ENCODE results near the gene MCOLN2. TPM values are rescaled to one million over a fixed set of nuclear protein-coding genes. Genes with fewer than 3 reads are reported as not detected.

The MCOLN2 gene
- total RNA-seq, 1 donor from 2014 or later, result 10.1 TPM

GRCh38 chr1:84947536-84948410 lies 49.1 kb downstream of the MCOLN2 start:
- no peak for TF ChIP-seq CTCF (IDR thresholded peaks at IDR 0.05)
- peaks cover 12% of the 10 kb centered on the region for H3K4me1 ChIP-seq
- no peaks in the 10 kb centered on the region for H3K27me3 ChIP-seq
- no peaks in the 10 kb centered on the region for H3K36me3 ChIP-seq
- ATAC-seq, result no peak
- DNase-seq, result no peak
- H3K9me3 ChIP-seq, result no peaks in the 10 kb centered on the region
- H3K27ac ChIP-seq, result no peak overlapping the region
- intact Hi-C loops (cut with DNase I), result loop anchor here (10.0 kb wide), 1 partner anchor 307 kb away; the partner anchor contains the start of gene C1orf52
- H3K4me3 ChIP-seq, result no peak overlapping the region

GRCh38 chr1:84946631-84947030 lies 50.3 kb downstream of the MCOLN2 start:
- DNase-seq, result no peak
- intact Hi-C loops (cut with DNase I), result loop anchor here (10.0 kb wide), 1 partner anchor 308 kb away; the partner anchor contains the start of gene C1orf52
- no peak overlapping the region for H3K27ac ChIP-seq
- no peak for TF ChIP-seq CTCF (IDR thresholded peaks at IDR 0.05)
- H3K4me3 ChIP-seq, result no peak overlapping the region
- H3K36me3 ChIP-seq, result no peaks in the 10 kb centered on the region
- H3K4me1 ChIP-seq, result peaks cover 12% of the 10 kb centered on the region
- H3K9me3 ChIP-seq, result no peaks in the 10 kb centered on the region
- no peak for ATAC-seq
- H3K27me3 ChIP-seq, result no peaks in the 10 kb centered on the region

- H3K27ac ChIP-seq, result peak overlapping the region; percentile 80
- no peaks in the 10 kb centered on the region for H3K9me3 ChIP-seq
- peaks cover 12% of the 10 kb centered on the region for H3K4me1 ChIP-seq
- DNase-seq (no peak), ATAC-seq (peak; percentile 98)
- TF ChIP-seq CTCF (IDR thresholded peaks at IDR 0.05), result peak; percentile 95
- no peaks in the 10 kb centered on the region for H3K36me3 ChIP-seq
- no peaks in the 10 kb centered on the region for H3K27me3 ChIP-seq
- H3K4me3 ChIP-seq, result peak overlapping the region; percentile 56
- intact Hi-C loops (cut with DNase I), result loop anchor here (10.0 kb wide), 1 partner anchor 310 kb away; the partner anchor contains the start of gene C1orf52
These were observed 52.0 kb downstream of the MCOLN2 start for GRCh38 chr1:84944767-84945486.

GRCh38 chr1:84941843-84942242 lies 55.1 kb downstream of the MCOLN2 start:
- no peaks in the 10 kb centered on the region for H3K9me3 ChIP-seq
- intact Hi-C loops (cut with DNase I), result loop anchor here (10.0 kb wide), 1 partner anchor 313 kb away; the partner anchor contains the start of gene C1orf52
- no peak overlapping the region for H3K4me3 ChIP-seq
- no peak overlapping the region for H3K27ac ChIP-seq
- ATAC-seq (no peak), DNase-seq (no peak)
- no peaks in the 10 kb centered on the region for H3K36me3 ChIP-seq
- H3K27me3 ChIP-seq, result no peaks in the 10 kb centered on the region
- H3K4me1 ChIP-seq, result peaks cover 12% of the 10 kb centered on the region
- TF ChIP-seq CTCF (IDR thresholded peaks at IDR 0.05), result no peak

GRCh38 chr1:84940481-84940880 lies 56.4 kb downstream of the MCOLN2 start:
- H3K27me3 ChIP-seq, result no peaks in the 10 kb centered on the region
- no peak overlapping the region for H3K4me3 ChIP-seq
- ATAC-seq (no peak), DNase-seq (no peak)
- intact Hi-C loops (cut with DNase I), result loop anchor here (10.0 kb wide), 1 partner anchor 314 kb away; the partner anchor contains the start of gene C1orf52
- H3K27ac ChIP-seq, result no peak overlapping the region
- no peaks in the 10 kb centered on the region for H3K36me3 ChIP-seq
- H3K4me1 ChIP-seq, result peaks cover 10% of the 10 kb centered on the region
- H3K9me3 ChIP-seq, result no peaks in the 10 kb centered on the region
- TF ChIP-seq CTCF (IDR thresholded peaks at IDR 0.05), result no peak

Data from upper lobe of right lung (tissue), 1 donor.